NCI-H2081 (cell line): Measurements from ENCODE around the gene ZNF367.

Source experiments
- DNase-seq, 2 experiments: peaks; one replicate each; lab custom pipeline; 2025; lab: John Stamatoyannopoulos, UW

The ZNF367 gene

DNA sequence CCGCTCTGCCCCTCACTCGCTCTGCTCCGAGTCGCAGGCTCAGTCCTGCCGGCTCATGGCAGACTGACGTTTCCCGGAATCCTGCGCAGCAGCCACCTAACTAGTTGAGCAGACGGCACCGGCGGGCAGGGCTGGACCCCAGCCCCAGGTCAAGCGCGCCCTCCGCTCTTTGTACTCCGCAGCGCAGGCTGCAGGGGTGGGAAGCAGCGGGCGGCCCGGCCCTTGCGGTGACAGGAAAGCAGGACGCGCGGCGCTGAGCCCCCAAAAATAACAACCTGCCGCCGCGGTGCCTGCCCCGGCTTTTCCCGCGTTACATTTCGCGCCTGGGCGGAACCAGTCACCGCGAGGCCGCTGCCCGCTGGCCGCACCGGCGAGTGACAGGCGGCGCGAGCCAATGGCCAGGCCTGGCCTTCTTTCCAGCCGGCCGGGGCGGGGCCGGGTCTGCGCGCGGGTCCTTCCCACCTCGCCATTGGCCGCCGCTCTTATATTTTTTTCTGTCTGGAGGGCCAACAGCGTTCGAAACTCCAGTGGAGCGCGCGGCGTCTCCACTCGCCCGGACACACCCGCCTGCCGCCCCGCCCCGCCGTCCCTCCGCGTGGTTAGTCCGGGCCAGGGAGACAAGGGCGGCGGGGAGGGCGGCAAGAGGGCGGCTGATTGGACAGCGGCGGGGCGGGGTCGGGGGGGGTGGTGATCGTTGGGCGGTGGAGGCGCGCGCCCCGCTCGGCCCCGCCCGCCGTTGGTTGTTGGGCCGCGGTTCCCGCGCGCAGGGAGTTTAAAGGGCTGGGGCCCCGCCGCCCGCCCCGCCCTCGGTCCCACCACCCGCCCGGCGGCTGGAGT, at the start of gene ZNF367:
TSS of gene ZNF367 (minus strand) at position 288 of the 837 bp plus-strand sequence. CDS start 338 bp downstream, outside the sequence.
- peak; percentile 95 to 97 for DNase-seq

DNA sequence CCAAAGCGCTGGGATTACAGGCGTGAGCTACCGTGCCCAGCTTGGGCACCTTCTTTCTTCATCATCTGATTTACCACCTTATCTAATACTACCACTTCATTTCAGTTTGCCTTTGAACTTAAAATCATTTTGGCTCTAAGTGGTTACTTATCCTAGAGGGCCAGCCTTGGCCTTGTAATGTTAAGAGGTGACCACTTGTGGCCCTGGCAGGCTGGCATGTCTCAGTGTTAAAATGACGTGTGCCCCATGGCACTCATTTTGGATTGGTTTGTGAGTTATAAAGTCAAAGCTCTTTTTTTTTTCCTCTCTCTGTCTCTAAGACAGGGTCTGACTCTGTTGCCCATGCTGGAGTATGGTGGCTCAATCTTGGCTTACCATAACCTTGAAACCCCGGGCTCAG, 49.6 kb upstream of the ZNF367 start:
- no peak for DNase-seq

DNA sequence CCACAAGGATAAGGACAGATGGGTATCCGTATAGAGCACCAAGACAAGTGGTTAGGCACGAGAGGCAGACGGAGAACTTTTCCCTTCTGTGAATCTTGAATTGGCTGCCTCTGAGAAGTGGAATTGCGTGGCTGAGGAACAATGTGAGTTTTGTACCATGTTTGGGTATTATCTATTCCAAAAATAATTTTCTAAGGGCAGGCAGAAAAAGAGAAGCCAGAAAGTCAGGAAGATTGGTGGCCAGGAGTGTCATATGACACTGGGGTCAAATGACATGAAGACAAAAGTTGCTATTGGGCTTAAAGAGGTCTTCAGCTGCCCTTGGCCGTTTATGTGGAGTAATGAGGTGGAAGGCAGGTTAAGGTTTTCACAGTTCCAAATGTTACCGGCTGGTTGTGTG, 46.3 kb upstream of the ZNF367 start:
- no peak for DNase-seq

DNA sequence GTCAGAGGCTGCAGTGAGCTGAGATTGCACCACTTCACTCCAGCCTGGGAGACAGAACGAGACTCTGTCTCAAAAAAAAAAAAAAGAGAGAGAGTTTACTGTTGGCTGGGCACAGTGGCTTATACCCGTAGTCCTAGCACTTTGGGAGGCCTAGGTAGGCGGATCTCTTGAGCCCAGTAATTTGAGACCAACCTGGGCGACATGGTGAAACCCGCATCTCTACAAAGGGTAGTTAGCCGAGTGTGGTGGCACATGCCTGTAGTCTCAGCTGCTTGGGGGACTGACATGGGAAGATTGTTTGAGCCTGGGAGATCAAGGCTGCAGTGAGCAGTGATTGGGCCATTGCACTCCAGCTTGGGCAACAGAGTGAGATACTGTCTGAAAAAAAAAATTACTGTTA, 44.4 kb upstream of the ZNF367 start:
- DNase-seq = no peak

DNA sequence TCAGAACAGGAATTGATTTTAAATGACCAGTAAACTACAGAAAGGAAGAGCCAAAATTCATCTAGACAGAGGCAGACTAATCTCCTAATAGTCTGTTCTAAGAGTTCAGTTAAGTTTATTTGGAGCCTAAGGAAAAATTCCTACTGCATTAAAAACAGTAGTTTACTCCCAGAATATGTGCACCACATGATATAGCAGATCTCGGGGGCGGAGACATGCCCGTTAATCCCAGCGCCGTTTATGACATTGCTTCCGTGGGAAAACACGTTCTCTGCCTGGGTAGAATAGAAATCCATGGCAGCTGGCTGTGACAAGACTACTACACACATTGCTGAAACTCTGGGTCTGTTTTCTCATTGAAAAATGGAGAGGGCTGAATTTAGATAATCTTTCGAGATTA, 43.2 kb upstream of the ZNF367 start:
- DNase-seq = no peak

DNA sequence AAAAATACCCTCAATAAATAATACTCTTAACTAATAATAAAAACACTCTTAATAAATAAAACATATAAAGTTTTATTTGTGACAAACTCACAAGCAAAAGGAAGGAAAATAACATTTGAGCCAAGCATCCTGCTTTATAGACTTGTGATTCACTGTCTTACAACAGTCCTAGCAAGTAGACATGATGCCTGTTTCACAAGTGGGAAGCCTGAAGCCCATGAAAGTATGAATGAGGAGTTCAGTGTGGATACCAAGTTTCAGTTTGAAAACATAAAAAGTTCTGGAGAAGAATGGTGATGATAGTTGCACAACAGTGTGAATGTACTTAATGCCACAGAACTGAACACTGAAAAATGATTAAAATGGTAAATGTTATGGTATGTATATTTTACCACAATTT, 42.7 kb upstream of the ZNF367 start:
- DNase-seq = no peak

DNA sequence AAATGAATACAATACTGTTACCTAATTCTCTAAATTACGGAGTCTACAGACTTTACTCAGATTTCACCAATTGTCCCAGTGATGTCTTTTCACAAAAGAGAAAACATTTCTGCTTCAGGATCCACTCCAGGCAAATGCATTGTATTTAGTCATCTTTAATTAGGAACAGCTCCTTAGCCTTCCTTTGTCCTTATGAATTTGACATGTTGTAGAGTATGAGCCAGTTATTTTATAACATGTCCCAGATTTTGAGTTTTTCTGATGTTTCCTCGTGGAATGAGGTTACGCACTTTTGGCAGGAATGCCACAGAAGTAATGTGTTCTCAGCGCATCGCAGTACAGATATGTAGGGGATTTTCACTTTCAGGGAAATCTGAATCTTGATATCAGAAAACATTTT, 42.3 kb upstream of the ZNF367 start:
- DNase-seq = no peak

DNA sequence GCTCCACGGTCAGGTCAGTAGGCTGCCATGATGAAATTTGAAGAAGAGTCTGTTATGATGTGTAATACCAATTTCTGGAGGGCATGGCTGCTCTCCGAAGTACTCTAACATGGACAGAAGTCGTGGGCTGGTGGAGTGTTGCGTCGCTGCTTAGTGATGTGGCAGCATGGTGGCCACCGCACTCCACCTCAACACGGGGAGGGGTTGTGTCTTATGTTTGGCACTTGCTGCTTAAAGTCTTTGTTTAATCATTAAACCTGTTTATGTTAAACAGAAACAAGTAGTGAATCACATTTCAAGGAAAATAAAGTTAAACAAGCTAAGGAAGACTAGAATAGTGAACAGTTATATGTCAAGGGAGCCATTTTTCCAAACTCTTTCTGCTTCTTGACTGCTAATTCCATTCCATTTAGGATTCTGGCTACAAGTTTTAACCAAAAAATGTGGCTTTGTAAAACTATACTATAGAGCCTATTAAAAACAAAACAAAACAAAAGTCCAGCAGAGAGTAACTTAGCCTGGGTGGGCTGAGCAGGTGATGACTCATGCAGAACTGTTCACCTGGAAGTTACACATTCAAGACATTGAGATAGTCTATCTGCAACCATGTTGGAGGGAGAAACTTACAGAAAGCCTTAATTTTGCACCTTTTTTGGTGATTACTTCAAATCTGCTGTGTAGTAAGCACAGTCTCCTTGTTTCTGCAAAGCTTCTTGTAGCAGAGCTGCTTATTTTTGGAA, 41.3 kb upstream of the ZNF367 start:
- no peak for DNase-seq

DNA sequence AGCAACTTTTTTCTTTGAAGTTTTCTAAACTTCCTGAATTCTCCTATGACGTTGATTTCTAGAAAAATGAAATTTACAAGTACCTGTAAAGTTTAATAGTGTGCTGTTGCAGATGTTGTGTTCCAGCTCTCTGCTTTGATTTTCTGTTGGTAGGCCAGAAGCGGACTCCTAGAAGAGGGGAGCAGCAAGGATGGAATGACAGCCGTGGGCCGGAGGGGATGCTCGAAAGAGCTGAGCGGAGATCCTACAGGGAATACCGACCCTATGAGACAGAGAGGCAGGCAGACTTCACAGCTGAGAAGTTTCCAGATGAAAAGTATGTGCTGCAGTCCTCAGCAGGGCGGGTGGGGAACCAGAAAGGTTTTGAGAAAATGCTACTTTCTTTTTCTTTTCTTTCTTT, 40.1 kb upstream of the ZNF367 start:
- no peak for DNase-seq

DNA sequence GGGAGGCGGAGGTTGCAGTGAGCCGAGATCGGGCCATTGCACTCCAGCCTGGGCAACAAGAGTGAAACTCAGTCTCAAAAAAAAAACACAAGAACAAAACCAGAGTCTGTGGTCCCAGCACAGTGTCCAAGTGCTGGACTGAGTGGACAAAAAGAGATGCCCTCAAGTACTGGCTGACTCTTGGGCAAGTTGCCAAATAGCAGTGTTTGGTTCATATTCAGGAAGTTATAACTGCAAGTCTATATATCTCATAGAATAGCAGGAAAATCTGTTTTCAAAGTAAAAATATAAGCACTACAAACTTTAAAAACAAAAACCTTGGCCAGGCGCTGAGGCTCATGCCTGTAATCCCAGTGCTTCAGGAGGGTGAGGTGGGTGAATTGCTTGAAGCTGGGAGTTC, 39.1 kb upstream of the ZNF367 start:
- no peak for DNase-seq

DNA sequence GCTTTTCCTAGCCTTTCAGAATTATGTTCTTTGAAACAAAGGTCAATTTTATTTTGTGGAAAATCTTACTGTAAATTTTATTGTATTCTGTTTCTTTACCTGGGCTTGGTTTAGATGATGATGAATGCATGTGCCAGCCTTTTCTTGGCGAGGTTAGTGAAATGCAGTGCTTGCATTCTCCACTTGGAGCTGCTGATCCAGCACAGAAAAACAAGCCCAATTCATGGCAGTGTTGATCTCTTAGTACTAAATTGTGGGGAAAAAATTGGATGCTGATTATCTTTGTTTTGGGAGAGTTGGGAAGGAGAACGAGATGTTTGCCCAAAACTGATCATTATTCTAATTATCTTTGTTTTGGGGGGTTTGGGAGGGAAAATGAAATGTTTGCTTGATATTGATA, 35.5 kb upstream of the ZNF367 start:
- DNase-seq = peak; percentile 7 to 39

DNA sequence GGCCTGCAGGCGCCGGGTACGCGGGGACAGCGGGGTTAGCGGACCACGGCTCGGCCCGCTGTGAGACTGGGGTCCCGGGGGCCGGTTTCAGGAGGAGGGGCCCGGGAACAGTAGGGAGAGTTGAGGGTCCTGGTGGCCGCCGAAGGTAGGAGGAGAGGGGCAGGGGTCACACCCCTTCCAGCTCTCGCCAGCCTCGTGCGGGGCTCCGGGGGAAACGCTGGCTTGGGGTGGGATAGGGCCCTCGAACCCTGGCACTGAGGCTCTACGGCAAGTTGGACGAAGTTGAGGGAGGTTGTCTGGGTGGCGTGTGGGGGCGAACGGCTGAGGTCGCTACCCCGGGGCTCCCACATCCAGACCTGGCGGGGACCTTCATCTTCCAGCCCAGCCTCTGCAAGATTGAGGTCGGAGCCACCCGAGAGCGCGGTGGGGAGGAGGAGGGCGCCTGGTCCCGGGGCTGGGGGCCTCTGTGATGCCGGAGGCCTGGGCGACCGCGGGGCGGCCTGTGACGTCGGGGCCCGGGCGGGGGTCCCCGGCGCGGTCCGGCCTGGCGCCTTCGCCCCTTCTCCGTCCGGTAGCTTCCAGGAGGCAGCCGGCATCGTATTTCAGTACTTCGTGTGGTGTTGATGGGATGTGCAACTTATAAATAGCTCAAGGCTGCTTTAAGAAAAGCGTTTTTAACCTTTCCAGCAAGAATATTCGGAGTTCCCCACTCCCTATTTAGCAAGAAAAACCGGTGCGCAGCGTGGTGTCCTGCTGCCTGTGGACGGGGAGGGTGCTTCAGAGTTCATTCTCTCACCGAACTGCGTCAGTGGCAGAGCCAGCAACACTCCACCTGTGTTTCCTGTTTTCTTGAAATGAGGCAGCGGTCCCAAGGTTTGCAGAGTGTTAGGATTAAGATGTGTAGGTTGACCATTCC, 32.7 kb upstream of the ZNF367 start:
- peak; percentile 2 to 40 for DNase-seq

DNA sequence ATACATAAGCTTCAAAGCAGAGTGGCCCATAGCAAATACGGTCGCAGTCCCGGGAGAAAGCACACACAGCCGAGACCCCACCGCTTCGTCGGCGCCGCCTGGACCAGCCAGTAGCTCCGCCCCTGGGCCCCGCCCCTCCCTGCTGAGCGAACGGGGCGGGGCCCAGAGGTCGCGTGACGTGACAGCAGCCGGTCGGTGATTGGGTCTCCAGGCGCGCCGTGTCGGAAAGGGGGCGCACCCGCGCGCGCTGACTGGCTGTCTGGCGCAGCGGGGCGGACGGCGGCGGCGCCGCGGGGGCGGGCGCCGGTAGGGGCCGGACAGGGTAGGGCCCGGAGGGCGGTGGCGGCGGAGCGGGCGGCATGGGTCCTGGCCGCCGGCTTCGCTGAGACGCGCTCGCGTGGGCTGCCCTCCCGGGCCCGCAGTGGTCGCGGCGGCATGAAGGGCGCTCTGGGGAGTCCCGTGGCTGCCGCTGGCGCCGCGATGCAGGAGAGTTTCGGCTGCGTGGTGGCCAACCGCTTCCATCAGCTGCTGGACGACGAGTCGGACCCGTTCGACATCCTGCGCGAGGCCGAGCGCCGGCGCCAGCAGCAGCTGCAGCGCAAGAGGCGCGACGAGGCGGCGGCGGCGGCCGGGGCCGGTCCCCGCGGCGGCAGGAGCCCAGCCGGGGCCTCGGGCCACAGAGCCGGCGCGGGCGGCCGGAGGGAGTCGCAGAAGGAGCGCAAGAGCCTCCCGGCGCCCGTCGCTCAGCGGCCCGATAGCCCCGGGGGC, 31.9 kb upstream of the ZNF367 start, which contains the start of gene HABP4:
TSS of gene HABP4 (plus strand) at position 325 of the 768 bp plus-strand sequence. CDS start at position 436, 111 bp downstream.
- peak; percentile 92 to 95 for DNase-seq

DNA sequence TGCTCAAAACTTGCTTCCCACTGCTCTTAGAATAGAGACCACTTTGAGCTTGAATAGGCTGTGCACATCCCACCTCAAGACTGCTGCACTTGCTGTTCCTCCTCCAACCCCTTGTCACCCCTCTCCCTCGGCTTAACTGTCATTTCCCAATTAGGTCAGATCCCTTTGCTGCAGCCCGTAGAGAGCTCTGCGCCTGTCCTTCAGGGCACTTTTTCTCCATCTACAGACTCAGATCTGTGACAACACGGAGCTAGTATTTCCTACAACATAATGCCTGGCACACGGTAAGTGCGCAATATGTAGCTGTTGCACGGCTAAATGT, 31.3 kb upstream of the ZNF367 start:
- no peak for DNase-seq

DNA sequence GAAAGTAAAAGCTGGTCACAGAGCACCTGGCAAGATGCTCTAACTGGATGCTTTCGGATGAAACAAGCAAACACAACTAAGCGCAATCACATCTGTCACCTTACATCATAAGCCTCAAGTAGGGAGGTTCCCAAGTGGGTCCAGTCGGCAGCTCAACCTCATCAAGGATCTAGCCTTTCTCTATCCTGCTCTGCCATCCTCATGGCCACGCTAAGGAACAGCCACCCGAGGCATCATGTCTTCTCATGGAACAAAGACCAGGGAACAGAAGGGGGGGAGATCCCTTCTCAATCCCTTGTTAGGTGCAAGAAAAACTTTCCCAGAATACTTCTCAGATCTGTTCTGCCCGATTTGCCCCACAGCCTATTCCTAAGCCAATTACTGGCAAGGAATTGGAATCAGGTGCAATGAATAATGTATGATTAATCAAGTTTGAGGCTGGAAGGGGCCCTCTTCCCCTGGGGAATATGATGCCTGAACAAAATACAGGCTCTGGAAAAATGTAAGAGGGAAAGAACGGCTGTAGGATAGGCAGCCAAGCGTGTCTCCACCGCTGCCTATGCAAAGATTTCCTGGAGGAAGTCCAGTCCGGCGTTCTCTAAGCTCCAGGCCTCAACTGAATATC, 30.5 kb upstream of the ZNF367 start:
- no peak for DNase-seq

DNA sequence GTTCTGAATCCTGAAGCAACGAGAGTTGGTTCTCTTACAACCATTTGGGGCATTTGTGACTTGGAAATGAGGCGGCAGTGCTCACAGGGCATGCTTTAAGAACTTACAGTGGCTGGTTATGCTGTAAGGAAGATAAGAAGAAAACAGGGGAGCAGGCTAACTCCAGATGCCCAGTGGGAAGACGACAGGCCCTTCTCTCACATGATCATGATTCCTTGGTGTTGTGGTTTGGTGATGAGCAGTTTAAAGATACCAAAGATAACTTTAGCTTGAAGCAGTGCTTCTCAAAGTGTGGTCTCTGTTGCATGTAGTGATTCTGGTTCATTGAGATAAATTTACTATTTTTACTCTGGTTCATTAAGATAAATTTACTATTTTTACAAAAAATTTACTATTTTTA, 29.2 kb upstream of the ZNF367 start:
- DNase-seq = no peak

DNA sequence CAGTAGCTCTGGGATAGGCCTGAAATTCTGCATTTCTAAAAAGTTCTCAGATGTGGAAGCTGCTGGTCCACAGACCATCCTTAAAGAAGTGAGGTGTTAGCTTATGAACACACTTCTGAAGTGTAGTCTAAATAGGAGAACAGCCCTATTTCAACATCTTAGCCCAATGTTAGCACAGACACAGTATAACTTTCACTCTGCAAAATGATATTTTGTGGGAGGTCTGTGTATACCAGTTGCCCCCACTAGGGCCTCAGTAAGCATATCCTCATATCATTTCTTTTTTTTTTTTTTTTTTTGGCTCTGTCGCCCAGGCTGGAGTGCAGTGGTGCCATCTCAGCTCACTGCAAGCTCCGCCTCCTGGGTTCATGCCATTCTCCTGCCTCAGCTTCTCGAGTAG, 24.3 kb upstream of the ZNF367 start:
- DNase-seq = no peak

DNA sequence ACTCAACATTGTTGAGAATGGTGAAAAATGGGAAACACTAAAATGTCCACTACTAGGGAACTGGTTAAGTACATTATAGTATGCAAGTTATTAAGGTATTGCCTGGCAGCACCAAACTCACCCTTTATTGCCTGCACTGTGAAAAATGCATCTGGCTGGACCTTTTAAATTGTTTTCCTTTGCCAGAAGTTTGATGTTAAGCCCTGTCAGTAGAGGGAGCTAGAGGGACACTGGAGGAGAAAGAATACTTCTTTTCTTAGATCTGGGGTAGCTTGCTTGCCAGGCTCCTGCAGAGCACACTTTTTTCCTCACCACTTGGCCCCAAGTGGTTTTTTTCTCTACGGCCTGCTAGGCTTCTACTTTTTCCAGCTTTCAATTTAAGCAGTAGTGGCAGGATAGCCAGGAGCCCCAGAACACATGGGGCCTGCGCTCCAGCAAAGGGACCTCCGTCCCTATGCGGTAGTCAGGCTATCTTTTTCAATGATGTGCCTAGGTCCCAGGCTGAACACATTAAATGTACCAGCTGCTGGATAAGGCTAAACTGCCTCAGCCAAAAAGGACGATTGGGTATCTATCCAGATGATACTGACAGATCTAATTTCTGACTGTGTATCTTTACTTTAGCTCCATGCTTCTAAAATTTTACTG, 23.8 kb upstream of the ZNF367 start:
- DNase-seq = peak; percentile 18 to 26

DNA sequence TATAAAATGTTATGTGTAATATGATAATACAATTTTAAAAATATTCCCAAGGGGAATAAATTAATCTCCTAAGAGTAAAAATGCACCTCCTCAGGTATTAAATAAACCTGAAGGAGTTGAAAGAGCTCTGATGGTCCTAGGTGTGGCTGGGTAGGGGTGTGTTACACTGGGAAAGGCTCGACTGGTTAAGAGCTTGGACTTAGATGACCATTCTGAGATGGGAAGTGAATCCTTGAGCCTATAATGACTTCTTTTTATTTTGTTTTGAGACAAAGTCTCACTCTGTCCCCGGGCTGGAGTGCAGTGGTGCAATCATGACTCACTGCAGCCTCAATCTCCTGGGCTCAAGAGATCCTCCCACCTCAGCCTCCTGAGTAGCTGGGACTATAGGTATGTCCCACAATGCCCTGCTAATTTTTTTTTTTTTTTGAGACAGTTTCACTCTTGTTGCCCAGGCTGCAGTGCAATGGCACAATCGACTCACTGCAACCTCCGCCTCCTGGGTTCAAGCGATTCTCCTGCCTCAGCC, 22.6 kb upstream of the ZNF367 start:
- DNase-seq = no peak

DNA sequence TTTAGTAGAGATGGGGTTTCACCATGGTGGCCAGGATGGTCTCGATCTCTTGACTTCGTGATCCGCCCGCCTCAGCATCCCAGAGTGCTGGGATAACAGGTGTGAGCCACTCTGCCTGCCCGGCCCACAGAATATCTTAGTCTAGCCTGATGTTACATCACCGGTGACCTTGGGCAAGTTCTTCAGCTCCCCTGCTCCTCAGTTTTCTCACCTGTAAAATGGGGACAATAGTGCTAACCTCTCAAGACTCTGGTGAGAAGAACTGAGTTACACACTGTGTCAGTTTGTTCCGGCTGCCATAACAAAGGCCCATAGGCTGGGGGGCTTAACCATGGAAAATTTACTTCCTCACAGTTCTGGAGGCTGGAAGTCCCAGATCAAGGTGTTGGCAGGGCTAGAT, 19.3 kb upstream of the ZNF367 start:
- no peak for DNase-seq
